ENCODE data around the gene KCNJ5.

DNA sequence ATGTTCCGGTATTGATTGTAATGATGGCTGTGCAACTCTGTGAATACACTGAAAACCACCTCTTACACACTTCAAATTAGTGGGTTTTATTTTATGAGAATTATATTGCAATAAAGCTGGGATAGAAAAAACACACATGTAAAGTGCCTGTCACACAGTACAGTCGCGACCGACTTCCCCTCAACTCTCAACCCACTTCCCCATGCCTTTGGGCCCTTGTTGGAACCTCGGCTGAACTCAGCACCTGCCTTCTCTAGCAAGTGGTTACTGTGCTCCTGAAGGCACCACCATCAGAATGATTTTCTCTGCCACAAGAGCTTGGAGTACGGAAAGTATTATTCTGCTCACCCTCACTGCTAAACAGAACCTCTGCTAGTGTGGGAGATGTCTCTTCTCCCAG, 37.6 kb upstream of the KCNJ5 start:
- TF ChIP-seq CREB1 (CRISPR knock-in tag; IDR thresholded peaks at IDR 0.05) (no peak), PRRX2 (CRISPR knock-in tag; IDR thresholded peaks at IDR 0.05) (no peak), ETV6 (CRISPR knock-in tag; IDR thresholded peaks at IDR 0.05) (no peak), NFE2L1 (CRISPR knock-in tag; IDR thresholded peaks at IDR 0.05) (no peak), MXD4 (CRISPR knock-in tag; IDR thresholded peaks at IDR 0.05; ENCODE audit: borderline replicate concordance) (no peak), NR2C2 (CRISPR knock-in tag; IDR thresholded peaks at IDR 0.05) (no peak)
- TF ChIP-seq, protein P1, sequence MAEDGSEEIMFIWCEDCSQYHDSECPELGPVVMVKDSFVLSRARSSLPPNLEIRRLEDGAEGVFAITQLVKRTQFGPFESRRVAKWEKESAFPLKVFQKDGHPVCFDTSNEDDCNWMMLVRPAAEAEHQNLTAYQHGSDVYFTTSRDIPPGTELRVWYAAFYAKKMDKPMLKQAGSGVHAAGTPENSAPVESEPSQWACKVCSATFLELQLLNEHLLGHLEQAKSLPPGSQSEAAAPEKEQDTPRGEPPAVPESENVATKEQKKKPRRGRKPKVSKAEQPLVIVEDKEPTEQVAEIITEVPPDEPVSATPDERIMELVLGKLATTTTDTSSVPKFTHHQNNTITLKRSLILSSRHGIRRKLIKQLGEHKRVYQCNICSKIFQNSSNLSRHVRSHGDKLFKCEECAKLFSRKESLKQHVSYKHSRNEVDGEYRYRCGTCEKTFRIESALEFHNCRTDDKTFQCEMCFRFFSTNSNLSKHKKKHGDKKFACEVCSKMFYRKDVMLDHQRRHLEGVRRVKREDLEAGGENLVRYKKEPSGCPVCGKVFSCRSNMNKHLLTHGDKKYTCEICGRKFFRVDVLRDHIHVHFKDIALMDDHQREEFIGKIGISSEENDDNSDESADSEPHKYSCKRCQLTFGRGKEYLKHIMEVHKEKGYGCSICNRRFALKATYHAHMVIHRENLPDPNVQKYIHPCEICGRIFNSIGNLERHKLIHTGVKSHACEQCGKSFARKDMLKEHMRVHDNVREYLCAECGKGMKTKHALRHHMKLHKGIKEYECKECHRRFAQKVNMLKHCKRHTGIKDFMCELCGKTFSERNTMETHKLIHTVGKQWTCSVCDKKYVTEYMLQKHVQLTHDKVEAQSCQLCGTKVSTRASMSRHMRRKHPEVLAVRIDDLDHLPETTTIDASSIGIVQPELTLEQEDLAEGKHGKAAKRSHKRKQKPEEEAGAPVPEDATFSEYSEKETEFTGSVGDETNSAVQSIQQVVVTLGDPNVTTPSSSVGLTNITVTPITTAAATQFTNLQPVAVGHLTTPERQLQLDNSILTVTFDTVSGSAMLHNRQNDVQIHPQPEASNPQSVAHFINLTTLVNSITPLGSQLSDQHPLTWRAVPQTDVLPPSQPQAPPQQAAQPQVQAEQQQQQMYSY (CRISPR knock-in tag; IDR thresholded peaks at IDR 0.05), result no peak
- TF ChIP-seq, protein P2, sequence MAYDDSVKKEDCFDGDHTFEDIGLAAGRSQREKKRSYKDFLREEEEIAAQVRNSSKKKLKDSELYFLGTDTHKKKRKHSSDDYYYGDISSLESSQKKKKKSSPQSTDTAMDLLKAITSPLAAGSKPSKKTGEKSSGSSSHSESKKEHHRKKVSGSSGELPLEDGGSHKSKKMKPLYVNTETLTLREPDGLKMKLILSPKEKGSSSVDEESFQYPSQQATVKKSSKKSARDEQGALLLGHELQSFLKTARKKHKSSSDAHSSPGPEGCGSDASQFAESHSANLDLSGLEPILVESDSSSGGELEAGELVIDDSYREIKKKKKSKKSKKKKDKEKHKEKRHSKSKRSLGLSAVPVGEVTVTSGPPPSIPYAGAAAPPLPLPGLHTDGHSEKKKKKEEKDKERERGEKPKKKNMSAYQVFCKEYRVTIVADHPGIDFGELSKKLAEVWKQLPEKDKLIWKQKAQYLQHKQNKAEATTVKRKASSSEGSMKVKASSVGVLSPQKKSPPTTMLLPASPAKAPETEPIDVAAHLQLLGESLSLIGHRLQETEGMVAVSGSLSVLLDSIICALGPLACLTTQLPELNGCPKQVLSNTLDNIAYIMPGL (CRISPR knock-in tag; IDR thresholded peaks at IDR 0.05), result no peak
- TF ChIP-seq, protein P3, sequence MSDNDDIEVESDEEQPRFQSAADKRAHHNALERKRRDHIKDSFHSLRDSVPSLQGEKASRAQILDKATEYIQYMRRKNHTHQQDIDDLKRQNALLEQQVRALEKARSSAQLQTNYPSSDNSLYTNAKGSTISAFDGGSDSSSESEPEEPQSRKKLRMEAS (CRISPR knock-in tag; IDR thresholded peaks at IDR 0.05), result no peak
- TF ChIP-seq, protein P4, sequence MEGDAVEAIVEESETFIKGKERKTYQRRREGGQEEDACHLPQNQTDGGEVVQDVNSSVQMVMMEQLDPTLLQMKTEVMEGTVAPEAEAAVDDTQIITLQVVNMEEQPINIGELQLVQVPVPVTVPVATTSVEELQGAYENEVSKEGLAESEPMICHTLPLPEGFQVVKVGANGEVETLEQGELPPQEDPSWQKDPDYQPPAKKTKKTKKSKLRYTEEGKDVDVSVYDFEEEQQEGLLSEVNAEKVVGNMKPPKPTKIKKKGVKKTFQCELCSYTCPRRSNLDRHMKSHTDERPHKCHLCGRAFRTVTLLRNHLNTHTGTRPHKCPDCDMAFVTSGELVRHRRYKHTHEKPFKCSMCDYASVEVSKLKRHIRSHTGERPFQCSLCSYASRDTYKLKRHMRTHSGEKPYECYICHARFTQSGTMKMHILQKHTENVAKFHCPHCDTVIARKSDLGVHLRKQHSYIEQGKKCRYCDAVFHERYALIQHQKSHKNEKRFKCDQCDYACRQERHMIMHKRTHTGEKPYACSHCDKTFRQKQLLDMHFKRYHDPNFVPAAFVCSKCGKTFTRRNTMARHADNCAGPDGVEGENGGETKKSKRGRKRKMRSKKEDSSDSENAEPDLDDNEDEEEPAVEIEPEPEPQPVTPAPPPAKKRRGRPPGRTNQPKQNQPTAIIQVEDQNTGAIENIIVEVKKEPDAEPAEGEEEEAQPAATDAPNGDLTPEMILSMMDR (IDR thresholded peaks at IDR 0.05), result no peak
- TF ChIP-seq, protein P5, sequence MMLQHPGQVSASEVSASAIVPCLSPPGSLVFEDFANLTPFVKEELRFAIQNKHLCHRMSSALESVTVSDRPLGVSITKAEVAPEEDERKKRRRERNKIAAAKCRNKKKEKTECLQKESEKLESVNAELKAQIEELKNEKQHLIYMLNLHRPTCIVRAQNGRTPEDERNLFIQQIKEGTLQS (CRISPR knock-in tag; conservative IDR thresholded peaks at IDR 0.05), result no peak
- TF ChIP-seq, protein P6, sequence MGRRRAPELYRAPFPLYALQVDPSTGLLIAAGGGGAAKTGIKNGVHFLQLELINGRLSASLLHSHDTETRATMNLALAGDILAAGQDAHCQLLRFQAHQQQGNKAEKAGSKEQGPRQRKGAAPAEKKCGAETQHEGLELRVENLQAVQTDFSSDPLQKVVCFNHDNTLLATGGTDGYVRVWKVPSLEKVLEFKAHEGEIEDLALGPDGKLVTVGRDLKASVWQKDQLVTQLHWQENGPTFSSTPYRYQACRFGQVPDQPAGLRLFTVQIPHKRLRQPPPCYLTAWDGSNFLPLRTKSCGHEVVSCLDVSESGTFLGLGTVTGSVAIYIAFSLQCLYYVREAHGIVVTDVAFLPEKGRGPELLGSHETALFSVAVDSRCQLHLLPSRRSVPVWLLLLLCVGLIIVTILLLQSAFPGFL (CRISPR knock-in tag; IDR thresholded peaks at IDR 0.05; ENCODE audit: borderline replicate concordance), result no peak
- TF ChIP-seq, protein P7, sequence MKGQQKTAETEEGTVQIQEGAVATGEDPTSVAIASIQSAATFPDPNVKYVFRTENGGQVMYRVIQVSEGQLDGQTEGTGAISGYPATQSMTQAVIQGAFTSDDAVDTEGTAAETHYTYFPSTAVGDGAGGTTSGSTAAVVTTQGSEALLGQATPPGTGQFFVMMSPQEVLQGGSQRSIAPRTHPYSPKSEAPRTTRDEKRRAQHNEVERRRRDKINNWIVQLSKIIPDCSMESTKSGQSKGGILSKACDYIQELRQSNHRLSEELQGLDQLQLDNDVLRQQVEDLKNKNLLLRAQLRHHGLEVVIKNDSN (CRISPR knock-in tag; IDR thresholded peaks at IDR 0.05), result no peak
- TF ChIP-seq, protein P8, sequence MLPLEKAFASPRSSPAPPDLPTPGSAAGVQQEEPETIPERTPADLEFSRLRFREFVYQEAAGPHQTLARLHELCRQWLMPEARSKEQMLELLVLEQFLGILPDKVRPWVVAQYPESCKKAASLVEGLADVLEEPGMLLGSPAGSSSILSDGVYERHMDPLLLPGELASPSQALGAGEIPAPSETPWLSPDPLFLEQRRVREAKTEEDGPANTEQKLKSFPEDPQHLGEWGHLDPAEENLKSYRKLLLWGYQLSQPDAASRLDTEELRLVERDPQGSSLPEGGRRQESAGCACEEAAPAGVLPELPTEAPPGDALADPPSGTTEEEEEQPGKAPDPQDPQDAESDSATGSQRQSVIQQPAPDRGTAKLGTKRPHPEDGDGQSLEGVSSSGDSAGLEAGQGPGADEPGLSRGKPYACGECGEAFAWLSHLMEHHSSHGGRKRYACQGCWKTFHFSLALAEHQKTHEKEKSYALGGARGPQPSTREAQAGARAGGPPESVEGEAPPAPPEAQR (CRISPR knock-in tag; IDR thresholded peaks at IDR 0.05), result no peak

All from WTC11 (cell line).